GM21529 (cell line): Measurements from ENCODE around the gene ANKS1B.
"Not testable (repeated sequence)": the region's sequence is repeated elsewhere in the genome, so short reads cannot be mapped to it uniquely, and the experiment has no call there.

Experiments used
- ATAC-seq: cut with Tn5 transposase; IDR thresholded peaks from one replicate; pipeline ENCODE4 v1.9.1; 2021; ENCODE audit not compliant: unreplicated experiment

ANKS1B gene

GRCh38 chr12:98983647-98984046, 1001.1 kb downstream of the ANKS1B start:
- ATAC-seq: no peak

- ATAC-seq: no peak
These were observed 1004.2 kb downstream of the ANKS1B start for GRCh38 chr12:98980508-98980907.

GRCh38 chr12:98977186-98977585, 1007.5 kb downstream of the ANKS1B start:
- ATAC-seq: no peak

GRCh38 chr12:98974767-98975381, 1009.9 kb downstream of the ANKS1B start:
- no peak for ATAC-seq

- ATAC-seq: no peak
These were observed 1011.3 kb downstream of the ANKS1B start for GRCh38 chr12:98973395-98973794.

GRCh38 chr12:98970950-98971349, 1013.8 kb downstream of the ANKS1B start:
- ATAC-seq: no peak

- ATAC-seq: no peak
These were observed 1014.5 kb downstream of the ANKS1B start for GRCh38 chr12:98970210-98970609.

- ATAC-seq: no peak
These were observed 1015.8 kb downstream of the ANKS1B start for GRCh38 chr12:98968896-98969295.

- not testable (repeated sequence) for ATAC-seq
These were observed 1027.6 kb downstream of the ANKS1B start for GRCh38 chr12:98957135-98957534.

- ATAC-seq: peak; percentile 90
These were observed 1029.5 kb downstream of the ANKS1B start for GRCh38 chr12:98955284-98955683.

- no peak for ATAC-seq
These were observed 1030.2 kb downstream of the ANKS1B start for GRCh38 chr12:98954506-98954905.

- ATAC-seq: no peak
These were observed 1033.3 kb downstream of the ANKS1B start for GRCh38 chr12:98951406-98951805.

- no peak for ATAC-seq
These were observed 1036.3 kb downstream of the ANKS1B start for GRCh38 chr12:98948343-98948949.

GRCh38 chr12:98945864-98946263, 1038.9 kb downstream of the ANKS1B start:
- ATAC-seq: no peak

- ATAC-seq: no peak
These were observed 1044.8 kb downstream of the ANKS1B start for GRCh38 chr12:98939926-98940325.

- no peak for ATAC-seq
These were observed 1045.4 kb downstream of the ANKS1B start for GRCh38 chr12:98939350-98939749.

GRCh38 chr12:98935847-98936246, 1048.9 kb downstream of the ANKS1B start:
- ATAC-seq: no peak

- ATAC-seq: no peak
These were observed 1061.9 kb downstream of the ANKS1B start for GRCh38 chr12:98922871-98923270.

- no peak for ATAC-seq
These were observed 1066.4 kb downstream of the ANKS1B start for GRCh38 chr12:98918176-98918863.

- ATAC-seq: no peak
These were observed 1068.6 kb downstream of the ANKS1B start for GRCh38 chr12:98916106-98916505.

GRCh38 chr12:98912401-98912974, 1072.2 kb downstream of the ANKS1B start:
- no peak for ATAC-seq

GRCh38 chr12:98911396-98911795, 1073.3 kb downstream of the ANKS1B start:
- ATAC-seq: no peak
